Measurements from ENCODE around the gene OTUD6A. TPM values are rescaled to one million over a fixed set of nuclear protein-coding genes. Genes with fewer than 3 reads are reported as not detected.

The OTUD6A gene
- polyA plus RNA-seq, 1 experiment: not detected

DNA sequence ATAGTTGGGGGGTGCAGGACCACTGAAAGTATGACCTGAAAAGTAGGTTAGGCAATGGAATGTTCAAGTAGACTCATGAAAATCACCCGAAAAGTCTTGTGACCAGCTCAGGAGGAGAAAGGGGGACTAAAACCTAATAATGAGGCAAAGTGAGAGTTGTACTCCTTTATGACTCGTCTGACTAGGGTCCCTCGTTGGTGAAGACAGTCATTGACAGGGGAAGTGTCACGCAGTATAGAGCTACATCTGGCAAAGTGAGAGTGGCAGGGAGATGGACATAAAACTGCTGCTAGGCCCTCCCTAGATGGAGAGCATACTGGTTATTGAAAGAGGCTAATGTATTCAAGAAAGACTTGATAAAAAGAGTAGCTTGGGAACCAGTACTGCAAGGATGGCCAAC lies 20.5 kb downstream of the OTUD6A start:
- CTCF ChIA-PET: interaction anchor here (0.7 to 1.9 kb wide), 2 partner anchors 14 to 53 kb away, joined by 3 to 6 read pairs; no protein-coding TSS in a partner anchor
- Histone ChIP-seq H3K27ac (ENCODE audit: low read depth, low read length) (no peak overlapping the region), H3K9me3 (ENCODE audit: control insufficient read depth, insufficient read depth, low read length) (no peaks in the 10 kb centered on the region), H3K4me3 (ENCODE audit: low read depth, low read length) (no peak overlapping the region), H3K27me3 (ENCODE audit: control insufficient read depth, insufficient read depth, low read length) (no peaks in the 10 kb centered on the region)
- DNase-seq (ENCODE audit: low read depth, low spot score): no peak
- TF ChIP-seq, protein P1, sequence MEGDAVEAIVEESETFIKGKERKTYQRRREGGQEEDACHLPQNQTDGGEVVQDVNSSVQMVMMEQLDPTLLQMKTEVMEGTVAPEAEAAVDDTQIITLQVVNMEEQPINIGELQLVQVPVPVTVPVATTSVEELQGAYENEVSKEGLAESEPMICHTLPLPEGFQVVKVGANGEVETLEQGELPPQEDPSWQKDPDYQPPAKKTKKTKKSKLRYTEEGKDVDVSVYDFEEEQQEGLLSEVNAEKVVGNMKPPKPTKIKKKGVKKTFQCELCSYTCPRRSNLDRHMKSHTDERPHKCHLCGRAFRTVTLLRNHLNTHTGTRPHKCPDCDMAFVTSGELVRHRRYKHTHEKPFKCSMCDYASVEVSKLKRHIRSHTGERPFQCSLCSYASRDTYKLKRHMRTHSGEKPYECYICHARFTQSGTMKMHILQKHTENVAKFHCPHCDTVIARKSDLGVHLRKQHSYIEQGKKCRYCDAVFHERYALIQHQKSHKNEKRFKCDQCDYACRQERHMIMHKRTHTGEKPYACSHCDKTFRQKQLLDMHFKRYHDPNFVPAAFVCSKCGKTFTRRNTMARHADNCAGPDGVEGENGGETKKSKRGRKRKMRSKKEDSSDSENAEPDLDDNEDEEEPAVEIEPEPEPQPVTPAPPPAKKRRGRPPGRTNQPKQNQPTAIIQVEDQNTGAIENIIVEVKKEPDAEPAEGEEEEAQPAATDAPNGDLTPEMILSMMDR (IDR thresholded peaks at IDR 0.05; ENCODE audit: low read depth, low read length): no peak
- POLR2A ChIA-PET: no interaction called here

DNA sequence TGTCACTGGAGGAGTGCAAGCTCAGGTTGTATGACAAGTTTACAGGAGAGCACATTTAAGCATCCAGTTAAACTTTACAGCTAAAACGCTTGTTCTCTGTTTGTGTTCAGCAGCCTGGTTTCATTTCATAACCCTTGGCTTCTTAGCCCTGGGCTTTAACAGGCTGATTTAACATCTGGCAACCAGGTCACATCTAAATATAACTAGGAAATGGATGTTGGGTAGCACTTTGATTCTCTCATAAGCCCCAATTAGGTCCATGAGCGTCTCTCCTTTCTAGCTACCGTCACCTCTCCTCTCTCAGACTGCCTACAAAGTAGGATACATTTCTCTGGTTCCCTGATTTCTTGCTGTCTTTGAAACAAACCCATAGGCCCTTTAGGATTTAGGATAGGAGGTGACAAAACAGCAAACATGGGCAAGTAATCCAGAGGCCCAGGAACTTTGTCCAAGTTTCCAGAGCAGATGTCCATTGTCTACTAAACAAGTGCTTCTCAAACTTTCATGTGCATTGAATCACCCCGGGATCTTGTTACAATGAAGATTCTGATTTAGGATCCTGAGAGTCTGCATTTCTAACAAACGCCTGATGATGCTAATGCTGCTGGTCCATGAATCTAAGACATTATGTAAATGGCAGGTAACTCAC lies 22.5 kb downstream of the OTUD6A start:
- Histone ChIP-seq H3K4me3 (ENCODE audit: low read depth, low read length) (no peak overlapping the region), H3K9me3 (ENCODE audit: control insufficient read depth, insufficient read depth, low read length) (no peaks in the 10 kb centered on the region), H3K27ac (ENCODE audit: low read depth, low read length) (no peak overlapping the region), H3K27me3 (ENCODE audit: control insufficient read depth, insufficient read depth, low read length) (no peaks in the 10 kb centered on the region)
- ChIA-PET CTCF (interaction anchor here (0.6 to 1.1 kb wide), 4 partner anchors 12 to 55 kb away, joined by 3 to 7 read pairs (median 3); partner anchors contain the start of gene IGBP1), POLR2A (no interaction called here)
- TF ChIP-seq, protein P1 (IDR thresholded peaks at IDR 0.05; ENCODE audit: low read depth, low read length): no peak
- DNase-seq (ENCODE audit: low read depth, low spot score): no peak

DNA sequence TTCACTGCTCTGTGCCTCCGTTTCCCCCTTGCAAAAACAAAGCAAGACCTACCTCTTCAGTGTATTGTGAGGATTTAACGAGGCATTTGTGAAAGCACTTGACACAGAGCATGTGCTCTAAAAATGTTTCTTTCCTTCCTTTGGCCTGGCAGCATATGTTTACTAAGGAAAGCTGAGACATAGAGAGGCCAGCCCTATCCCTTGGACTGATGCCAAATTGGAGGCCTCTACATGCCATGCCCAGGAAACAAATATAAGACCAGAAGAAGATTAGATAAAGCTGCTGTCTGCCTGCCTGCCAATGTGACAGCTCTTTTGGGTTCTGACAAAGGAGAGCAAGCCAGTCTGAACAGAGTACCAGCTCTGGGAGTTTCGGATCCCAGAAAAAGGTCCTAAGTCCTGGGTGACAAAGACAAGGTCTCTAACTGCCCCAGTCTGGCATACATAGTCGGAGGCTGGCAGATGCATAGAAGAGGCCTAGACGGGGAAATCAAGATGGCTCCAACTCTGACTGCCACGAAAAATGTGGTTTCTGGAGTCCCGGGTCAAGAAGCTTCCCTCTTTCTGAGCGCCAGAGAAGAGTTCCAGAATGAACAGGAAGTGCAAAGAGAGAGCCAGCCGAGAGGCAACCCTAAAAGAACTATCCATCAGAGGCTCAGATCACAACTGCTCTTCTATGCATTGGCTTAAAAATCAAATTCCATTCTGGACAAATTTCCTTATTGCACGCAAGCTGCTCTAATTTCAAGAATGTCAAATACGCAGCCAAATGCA lies 25.8 kb downstream of the OTUD6A start:
- ChIA-PET CTCF (interaction anchor here (1.0 to 3.8 kb wide), 4 partner anchors 9 to 57 kb away, joined by 3 to 14 read pairs (median 10); partner anchors contain the start of gene IGBP1), POLR2A (interaction anchor here (1.4 kb wide), 1 partner anchor 46 kb away, joined by 3 read pairs; no protein-coding TSS in a partner anchor)
- no peak overlapping the region for H3K4me3 ChIP-seq (ENCODE audit: low read depth, low read length)
- H3K9me3 ChIP-seq (ENCODE audit: control insufficient read depth, insufficient read depth, low read length): no peaks in the 10 kb centered on the region
- TF ChIP-seq, protein P1 (IDR thresholded peaks at IDR 0.05; ENCODE audit: low read depth, low read length): no peak
- no peak for DNase-seq (ENCODE audit: low read depth, low spot score)
- no peaks in the 10 kb centered on the region for H3K27me3 ChIP-seq (ENCODE audit: control insufficient read depth, insufficient read depth, low read length)
- peak overlapping the region; percentile 47 for H3K27ac ChIP-seq (ENCODE audit: low read depth, low read length)

DNA sequence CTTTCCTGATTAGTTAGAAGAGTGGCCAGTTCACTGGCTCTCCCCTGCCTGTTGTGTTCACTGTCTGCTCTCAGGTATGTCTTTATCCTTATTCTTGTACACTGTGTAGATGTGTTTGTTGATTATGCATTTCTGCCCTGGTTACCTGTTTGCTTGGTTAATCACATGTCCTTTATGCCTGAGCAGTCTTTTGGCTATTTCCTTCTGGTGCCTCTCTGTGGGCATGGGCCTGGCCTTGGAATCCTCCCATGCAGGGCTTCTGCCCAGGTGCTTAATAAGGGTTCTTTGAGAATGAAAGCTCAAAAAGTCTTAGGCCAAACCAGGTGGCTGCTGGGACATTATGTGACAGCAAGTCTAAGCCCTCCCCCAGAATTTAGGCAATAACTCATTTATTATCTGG lies 26.5 kb downstream of the OTUD6A start:
- DNase-seq (ENCODE audit: low read depth, low spot score): no peak
- Histone ChIP-seq H3K27ac (ENCODE audit: low read depth, low read length) (no peak overlapping the region), H3K9me3 (ENCODE audit: control insufficient read depth, insufficient read depth, low read length) (no peaks in the 10 kb centered on the region), H3K27me3 (ENCODE audit: control insufficient read depth, insufficient read depth, low read length) (no peaks in the 10 kb centered on the region), H3K4me3 (ENCODE audit: low read depth, low read length) (no peak overlapping the region)
- POLR2A ChIA-PET: interaction anchor here (0.5 to 1.4 kb wide), 2 partner anchors 45 to 1549 kb away, joined by 3 to 6 read pairs; no protein-coding TSS in a partner anchor
- CTCF ChIA-PET: interaction anchor here (1.9 to 3.8 kb wide), 3 partner anchors 9 to 58 kb away, joined by 9 to 14 read pairs (median 10); partner anchors contain the start of gene IGBP1
- TF ChIP-seq, protein P1 (IDR thresholded peaks at IDR 0.05; ENCODE audit: low read depth, low read length): no peak

Data from AG04450 (cell line).